GM19023 (cell line): ENCODE results near the gene NLGN1.

Source experiments
- ATAC-seq: cut with Tn5 transposase; IDR thresholded peaks from one replicate; pipeline ENCODE4 v1.9.1; 2021; ENCODE audit warnings: mild to moderate bottlenecking, moderate library complexity; ENCODE audit not compliant: unreplicated experiment

The NLGN1 gene

DNA sequence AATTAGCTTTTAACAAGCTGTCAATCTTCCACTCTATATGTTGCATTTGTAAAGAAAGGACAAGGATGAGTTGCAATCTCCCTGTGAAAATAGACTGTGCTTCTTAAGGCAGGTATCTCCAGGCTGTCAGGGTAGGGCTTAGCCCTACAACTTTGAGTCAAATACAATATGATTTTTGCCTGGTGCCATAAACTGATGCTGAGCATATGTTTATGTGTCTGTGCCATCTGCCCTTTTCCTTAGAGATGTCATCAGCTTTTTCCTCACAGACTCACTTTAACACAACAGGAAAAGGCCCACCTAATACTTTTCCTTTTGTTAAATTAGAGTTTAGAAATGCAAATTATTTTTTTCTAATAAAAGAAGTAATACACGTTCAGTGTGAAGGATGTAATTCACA lies 548.3 kb downstream of the NLGN1 start:
- no peak for ATAC-seq

DNA sequence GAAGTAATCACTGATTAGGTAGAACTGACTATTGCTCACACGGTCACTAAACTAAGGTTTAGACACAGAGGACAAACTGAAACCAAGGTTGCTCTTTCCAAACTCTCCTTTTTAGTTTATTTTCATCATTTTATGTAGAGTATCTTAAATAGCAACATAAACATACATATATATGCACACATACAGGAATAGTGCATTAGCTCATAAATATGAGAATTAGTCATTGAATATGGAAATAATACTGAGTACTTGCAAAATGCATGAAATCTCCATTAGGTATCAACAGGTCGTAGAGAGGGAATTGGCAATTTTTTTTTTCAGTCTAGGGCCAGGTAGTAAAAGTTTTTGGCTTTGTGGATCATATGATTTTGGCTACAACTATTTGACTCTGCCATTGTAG lies 557.1 kb downstream of the NLGN1 start:
- no peak for ATAC-seq

DNA sequence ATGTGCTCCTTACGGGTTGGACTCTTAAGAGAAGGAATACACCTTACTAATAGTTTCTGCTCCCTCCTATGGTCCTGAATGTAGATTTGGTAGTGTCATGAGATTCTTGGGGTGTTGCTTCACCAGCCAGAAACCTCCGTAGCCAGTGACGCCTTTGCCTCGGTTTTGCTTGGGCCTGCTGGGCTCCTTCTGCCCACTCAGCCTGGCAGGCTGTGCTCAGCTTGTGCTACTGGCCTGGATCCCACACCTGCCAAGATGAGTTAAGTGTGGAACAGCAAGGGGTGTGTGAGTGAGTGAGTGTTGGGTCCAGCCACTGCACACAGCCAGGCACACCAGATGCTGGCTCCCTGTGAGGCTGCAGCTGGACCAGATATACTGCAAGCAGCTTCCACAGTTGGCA lies 560.1 kb downstream of the NLGN1 start:
- ATAC-seq, result no peak

DNA sequence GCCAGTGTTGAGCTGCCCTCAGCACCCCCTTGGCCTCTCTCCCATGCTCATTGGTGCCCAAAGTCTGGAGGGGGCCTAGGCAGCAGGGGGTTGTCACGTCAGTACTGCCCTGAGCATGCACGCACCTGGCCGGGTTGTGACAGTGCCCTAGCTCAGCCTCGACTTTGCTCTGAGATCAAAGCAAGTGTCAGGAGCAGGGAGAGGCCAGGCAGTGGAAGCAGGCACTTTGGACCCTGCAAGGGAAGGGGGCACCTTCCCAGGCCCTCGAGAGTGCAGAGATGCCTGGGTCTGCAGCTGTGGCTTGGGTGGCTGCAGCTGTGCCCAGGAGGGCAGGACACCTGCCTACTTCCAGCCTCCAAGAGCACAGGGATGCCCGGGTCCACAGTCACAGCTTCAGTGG lies 561.3 kb downstream of the NLGN1 start:
- ATAC-seq, result no peak

DNA sequence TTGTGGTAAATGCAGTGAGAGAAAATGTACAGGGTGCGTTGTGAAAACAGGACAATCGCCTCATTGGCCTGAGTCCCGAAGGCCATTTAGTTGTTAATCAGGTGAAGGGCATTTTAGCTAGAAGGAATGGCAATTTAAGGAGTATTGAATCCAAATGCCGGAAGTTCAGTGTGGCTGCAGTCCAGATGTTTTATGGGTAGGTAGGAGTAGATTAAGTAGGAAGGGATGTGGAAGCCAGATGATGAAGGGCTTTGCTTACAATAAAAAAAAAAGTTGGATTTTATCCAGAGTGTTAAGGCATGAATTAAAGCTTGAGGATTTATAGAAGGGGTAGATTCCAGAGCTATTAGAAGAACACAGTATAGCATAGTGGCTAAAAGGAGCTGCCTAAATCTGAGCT lies 572.7 kb downstream of the NLGN1 start:
- ATAC-seq, result no peak

DNA sequence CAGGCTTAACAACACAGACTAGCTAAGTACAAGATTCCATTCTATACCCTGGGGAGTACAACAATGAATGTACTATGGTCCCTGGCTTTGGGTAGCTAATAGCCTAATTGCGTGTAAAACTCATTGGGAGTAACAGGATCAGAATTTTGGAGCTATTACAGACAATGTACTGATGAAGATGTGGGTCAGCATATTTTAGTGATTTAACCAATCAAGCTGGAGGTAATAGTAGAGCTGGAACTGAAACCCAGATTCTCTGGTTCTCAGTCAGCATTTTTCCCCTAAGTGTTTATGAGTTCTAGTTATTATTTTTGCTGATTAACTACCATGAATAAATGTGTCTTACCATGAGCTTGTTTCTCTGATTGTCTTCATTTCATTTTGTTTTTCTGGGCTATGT lies 578.7 kb downstream of the NLGN1 start:
- no peak for ATAC-seq

DNA sequence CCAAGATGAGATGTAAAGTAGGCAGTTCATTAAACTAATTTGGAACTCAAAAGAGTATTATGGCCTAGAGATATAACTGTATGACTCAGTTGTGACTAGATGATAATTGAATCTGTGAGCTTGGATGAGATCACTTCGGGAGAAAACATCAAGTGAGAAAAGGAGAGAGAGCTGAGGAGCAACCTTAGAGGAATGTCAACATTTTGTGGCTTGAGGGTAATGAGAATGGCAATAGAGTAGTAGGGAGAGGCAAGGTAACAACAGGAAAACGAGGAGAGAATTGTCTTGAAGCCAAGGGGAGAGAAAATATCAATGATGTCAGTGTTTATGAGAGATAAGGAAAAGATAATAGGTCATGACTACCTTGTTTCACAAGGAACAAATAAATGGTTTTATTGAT lies 580.2 kb downstream of the NLGN1 start:
- ATAC-seq, result no peak

DNA sequence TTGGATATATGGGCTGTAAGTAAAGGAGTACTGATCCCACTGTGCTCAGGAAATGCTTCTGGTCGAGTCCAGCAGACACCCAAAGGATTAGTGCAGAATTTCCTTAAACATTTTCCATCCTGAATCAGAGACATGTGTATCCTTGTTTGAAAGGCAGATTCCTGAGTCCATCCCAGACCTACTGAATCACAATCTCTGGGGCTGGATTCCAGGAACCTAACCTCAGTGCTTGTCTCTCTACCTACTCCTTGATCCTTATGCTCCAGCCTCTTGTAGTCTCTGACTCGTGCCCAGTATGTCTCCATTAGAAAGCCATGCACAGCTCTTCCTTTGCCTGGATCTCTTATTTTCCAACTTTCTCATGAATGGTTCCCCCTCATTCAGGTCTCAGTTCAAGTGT lies 585.8 kb downstream of the NLGN1 start:
- ATAC-seq, result no peak

DNA sequence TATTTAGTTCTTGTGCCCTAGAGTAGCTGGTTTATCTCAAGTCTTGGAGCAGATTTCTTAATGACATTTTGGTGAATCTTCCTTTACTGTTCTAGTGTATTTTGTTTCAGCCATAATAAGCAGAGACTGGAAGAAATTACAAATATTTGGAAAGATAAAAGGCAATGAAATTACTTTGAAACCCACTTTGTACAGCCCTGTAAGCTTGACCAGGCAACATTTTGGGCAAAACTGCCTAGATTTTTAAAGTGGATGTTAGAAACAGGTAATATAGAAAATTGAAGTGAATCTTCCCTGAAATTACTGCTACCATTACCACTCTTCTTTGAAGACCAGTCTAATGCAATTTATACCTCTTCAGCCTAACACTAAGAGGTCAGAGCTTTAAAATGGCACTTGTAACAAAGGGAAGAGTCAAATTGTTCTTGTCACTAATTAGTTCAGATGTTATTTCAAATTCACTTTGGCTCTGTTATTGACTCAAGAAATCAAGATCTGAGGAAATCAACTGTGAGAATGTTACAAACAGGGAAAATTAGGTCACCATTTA lies 589.4 kb downstream of the NLGN1 start:
- ATAC-seq, result no peak

DNA sequence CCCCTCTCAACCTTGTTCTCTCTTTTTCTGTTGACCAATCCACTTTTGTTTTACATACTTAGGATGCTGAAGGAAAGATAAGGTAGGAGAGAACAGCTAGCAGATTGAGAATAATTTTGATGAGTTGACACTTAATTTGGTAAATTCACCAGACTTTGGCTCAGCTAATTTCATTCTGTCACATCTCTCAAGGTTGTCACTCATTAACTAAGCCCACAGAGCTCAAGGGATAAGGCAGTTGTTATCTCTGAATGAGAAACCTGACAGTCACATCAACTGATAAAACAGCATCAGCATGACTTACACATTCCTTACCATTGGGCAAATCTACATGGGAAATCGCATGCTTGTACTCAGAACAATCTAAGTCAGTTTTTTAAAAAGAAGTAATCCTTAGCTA lies 591.4 kb downstream of the NLGN1 start:
- no peak for ATAC-seq

DNA sequence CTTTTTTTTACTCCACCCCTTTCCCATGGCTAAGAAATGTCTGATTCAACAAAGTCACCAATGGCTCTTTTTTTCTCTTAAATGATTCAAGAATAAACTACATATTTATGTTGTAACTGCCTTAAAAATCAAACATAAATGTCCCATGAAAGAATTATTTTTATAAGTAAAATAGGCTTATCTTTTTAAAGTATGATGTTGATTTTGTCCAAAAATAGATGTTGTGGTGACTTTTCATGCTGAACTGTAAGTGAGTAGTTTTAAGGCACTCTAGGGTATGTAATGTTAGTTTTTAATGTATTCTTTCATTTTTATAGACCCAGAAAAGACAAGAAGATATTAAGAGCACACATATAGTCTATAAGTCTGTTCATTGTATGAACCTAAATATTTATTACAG lies 594.9 kb downstream of the NLGN1 start:
- no peak for ATAC-seq

DNA sequence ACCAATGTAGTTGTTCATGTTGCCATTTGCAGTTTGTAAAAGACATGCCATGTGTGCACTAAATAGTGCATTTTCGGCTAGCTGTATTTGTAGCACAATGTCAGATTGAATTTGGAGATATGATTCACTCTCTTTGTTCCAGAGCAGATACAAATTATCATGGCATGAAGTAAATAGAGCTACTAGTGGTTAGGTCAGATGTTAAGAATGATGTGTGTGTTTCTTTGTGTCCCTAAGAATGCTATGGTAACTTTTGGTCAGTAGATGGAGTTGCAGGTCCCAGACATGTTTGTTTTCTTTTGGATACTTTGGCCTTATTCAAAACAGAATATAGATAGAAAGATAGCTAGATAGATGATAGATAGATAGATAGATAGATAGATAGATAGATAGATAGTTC lies 595.8 kb downstream of the NLGN1 start:
- ATAC-seq, result no peak

DNA sequence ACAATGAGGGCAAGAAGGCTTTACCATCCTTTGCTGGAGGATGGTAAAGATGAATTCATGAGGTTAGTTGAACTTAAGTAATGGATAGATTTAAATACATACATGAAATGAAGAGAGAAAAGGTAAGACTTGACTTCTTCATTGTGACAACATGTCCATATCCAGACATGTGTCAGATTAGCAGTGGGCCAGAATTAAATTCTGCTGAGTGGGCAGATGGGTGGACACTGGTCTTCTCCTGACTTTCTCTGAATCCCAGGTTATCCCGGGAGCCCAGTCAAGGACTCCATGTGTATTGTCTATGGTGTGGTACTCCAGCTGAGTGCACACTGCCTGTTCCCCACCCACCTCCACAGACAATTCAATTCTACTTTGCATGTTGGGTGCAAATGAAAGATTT lies 603.1 kb downstream of the NLGN1 start:
- no peak for ATAC-seq

DNA sequence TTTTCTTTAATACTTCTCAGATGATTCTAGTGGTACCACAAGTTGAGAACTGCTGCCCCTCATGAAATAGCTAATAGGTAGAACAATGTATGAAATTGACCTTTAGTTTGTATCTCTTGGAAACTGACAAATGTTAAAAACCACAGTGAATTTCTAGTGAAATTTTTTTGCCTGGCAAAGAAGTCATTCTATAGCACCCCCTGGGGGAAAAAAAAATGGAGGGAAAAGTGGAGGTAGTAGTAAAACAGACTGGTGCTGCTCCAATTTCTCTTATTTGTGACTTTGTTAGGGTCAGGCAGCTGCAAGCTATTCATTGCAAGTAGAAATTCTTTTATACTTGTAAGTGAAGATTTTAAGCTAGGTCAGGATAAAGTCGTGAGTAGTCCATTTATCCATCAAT lies 605.0 kb downstream of the NLGN1 start:
- ATAC-seq, result no peak

DNA sequence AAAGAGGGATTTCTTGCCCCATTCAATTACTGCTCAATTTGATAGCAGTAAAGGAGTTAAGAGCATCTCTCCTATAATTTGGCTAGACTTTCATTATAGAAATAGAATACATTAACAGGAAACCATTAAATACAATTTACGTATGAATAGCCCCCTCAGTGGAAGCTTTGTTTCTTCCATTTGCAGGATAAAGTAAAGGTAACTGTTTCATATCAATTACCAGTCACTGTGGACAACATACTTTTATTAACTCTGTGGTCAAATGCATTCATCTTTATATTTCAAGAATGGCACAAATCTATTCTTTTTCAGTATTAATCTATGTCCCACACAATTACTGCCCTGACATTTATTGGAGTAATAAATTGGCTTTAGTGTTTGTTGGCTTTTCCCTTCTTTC lies 613.4 kb downstream of the NLGN1 start:
- ATAC-seq, result no peak

DNA sequence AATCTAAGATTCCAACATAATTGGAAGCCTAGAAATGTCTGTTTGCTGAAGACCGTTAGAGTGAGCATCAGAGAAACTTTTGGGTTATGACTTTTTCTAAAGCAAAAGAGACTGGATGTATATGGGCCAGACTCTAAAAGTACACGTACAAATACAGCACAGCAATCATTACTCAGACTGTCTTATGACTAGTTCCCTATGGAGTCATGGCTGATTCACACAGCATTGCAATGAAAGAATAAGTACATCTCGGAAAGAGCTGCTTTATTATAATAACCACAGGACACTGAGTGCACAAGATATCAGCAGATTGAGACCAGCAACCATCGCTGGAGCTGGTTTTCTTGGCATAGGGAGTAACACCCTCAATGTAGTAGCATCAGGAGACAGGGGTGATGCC lies 618.6 kb downstream of the NLGN1 start:
- no peak for ATAC-seq

DNA sequence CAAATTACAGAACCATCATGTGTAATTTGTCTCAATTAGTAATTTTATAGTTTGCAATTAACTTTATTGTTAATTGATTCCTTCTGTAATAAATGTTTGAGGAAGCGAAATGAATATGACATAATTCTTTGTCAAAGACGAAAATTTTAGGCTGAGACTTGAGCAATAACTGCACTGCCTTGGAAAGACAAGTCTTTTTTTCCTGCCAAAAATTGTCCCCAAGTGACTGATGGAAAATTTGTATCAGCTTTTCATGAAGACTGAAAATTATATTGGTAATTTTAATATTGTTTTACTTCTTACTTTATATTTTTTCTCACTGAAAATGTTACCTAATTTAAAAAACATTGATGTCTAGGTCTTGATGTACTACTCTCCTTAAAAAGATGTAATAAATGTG lies 622.6 kb downstream of the NLGN1 start:
- no peak for ATAC-seq

DNA sequence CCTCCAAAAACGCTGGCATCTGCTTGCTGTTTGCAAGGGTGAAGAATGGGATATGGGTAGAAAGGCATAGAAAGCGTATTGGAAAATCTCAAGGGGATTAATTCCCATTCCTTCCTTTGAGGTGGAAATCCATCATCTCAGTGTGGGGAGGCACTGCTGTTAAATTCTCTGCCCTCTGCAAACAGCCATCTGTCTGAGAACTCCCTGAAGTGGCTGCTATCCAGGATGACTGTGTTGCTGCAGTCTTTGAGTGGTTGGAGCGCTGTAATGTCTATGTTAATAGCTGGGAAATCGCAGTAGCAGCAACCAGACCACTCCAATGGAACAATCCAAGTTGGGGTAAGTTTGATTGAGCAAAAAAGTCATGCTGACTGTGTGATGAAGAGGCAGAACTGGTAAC lies 625.9 kb downstream of the NLGN1 start:
- no peak for ATAC-seq

DNA sequence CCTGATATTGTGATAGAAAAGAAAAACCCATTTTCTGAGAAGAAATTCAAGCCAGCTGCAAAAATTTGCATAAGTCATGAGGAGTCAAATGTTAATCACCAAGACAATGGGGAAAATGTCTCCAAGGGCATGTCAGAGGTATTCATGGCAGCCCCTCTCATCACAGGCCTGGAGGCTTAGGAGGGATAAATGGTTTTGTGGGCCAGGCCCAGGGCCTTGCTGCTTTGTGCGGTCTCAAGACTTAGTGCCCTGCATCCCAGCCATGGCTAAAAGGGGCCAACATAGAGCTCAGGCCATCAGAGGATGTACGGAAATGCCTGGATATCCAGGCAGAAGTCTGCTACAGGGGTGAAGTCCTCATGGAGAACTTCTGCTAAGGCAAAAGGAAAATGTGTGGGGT lies 631.1 kb downstream of the NLGN1 start:
- no peak for ATAC-seq

DNA sequence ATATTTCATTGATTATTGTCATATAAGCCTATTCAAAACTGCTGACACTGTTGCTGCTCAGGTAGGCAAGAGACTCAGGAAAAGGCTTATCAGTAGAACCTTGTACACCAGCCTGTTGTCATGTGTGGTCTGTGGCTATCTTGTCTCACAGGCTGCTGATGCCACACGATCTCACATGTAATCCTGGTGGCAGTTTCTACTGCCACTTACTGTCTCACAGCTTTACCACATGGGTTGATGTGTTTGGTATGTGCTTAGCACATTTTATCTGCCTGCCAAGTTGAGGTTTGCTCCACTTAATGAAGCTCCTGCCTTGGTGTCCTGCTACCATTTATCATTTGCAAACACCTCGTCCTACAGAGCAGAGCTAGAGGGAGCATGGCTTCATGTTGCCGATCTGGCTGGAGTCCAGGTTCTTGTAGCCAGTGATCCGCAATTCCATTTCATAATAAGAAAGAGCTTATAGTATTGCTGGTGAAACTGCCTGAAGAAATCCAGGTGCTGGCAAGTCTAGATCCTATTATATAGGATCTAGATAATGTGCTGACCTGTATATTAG lies 637.9 kb downstream of the NLGN1 start:
- no peak for ATAC-seq

DNA sequence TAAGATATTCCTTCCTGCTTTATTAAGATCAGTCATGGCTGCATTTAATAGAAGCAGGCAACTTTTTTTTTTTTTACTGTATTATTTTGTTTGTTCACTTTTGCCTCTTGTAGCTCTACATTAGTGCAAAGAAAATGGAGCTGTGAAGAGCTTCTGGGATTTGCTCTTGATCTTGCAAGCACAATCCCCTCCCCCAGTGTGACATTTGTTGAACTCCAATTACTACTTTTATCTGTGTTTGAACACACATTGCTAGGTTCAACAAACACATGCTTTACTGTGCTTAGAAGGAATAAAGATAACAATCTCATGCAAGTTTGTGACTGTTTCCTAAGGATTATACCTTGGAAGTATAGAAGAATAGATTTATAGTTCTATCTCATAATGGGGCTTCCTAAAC lies 648.8 kb downstream of the NLGN1 start:
- ATAC-seq, result no peak

DNA sequence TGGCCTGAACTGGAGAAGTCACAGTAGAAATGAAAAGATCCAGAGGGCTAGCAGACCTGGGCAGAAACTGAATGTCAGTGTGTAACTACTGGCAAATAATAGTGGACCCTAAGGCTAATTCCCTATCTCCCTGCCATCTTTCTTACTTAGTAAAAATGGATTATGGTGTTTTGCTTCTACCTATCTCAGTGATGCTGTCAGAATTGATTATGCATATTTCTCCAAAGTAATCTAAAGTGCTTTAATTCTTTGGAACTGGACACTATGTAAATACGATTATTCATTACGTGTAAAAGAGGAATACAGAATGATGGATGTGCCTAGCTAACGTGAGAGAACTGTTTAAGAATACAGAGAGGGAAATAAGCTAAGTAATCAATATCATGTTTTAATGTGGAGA lies 651.9 kb downstream of the NLGN1 start:
- no peak for ATAC-seq

DNA sequence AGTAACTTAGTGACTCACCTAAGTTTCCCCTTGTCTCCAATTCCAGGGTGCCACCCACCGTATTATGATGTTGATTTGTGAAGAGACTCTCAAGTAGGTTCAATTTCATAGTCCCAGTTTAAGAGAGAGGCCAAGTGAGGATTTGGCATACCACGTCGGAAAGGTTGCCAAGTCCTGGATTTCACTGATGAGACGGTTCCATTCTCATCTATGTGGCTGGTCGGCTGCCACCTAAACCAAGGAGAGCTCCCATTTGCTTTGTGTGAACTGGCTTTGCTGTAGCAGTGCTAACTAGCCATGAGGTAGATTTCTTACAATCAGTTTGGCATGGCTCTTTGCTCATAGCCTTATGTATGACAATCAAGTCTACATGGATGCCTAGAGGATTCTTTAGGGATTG lies 653.6 kb downstream of the NLGN1 start:
- ATAC-seq, result no peak

DNA sequence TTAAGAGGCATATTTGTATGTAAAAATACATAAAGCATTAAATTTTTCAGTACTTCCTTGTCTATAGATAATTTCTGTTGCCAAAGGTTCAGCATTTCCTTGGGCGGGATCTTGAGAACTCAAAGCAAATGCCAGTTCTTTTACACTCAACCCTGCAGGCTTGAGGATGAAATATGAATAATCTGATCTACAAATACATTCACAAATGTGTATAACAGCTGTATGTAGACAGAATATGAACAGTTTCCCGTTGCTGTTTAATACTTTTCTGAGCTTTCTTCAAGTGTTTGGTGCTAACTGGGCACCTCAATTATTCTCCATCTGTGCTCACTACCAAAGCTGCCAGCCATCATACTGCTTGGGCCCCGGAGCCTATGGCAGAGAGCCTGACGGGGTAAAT lies 661.3 kb downstream of the NLGN1 start:
- ATAC-seq, result no peak
